HG02798 (cell line): ENCODE measurements around the gene GJA1.
"Not testable (repeated sequence)": the region's sequence is repeated elsewhere in the genome, so short reads cannot be mapped to it uniquely, and the experiment has no call there.

Source experiments
- ATAC-seq: cut with Tn5 transposase; IDR thresholded peaks from one replicate; pipeline ENCODE4 v1.9.1; 2021; ENCODE audit warnings: mild to moderate bottlenecking; ENCODE audit not compliant: unreplicated experiment, poor library complexity

The GJA1 gene

GRCh38 chr6:121436960-121437850 is 1.8 kb downstream of the GJA1 start:
- ATAC-seq = no peak

DNA sequence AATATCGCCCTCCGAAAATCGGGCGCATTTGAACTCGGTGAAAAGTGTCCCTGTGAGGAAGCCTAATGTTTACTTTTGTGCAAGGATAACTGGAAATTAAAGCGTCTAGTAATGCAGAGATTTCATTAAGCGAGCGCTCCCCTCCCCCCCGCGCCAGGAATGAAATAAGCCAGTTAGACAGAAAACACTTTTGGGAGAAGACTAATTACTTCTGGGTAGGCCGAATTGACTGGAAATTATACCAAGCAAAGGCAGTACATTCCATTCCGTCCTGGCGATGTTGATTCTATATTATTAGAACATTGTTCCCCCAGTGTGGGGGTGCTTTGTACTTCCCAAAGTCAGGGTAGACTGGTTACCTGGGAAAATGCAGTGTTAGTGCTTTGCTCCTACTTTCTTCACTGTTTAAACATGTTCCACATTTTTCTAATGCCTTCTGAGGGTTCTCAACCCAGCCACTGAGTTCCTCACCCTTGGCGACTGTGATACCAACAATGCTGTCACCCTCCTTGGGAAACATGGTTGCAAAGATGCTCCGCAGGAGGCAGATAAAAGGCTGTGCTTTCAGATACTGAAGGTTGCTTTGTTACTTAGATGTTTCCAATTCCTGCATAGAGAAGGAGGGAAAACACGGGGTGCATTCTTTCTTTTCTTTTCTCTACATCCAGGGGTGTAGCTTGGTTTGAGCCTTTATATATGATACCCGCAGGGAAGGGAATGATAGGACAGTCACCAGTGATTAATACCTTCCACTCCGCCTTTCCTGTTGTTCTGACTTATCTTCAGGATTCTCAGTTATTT is 2.6 kb downstream of the GJA1 start:
- ATAC-seq = no peak

- no peak for ATAC-seq
Observed at GRCh38 chr6:121438869-121439268, 3.4 kb downstream of the GJA1 start.

DNA sequence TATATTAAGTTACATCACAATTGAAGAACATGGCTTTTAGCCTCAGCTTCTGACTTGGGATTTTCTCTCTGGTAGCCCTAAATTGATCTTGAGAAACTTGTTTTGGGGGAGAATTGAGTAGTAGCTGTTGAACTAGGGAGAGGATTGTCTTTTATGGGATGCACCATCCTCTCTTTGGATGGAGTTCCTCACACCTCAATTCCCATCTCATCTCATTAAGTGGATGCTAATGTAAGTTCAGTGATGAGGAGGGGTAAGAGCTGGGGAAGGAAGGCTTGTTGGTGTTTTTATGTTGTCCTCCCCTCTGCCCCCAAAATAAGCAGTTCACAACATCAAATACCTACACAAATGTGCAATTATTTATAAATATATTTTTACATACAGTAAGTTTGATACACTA is 4.0 kb downstream of the GJA1 start:
- ATAC-seq = no peak

DNA sequence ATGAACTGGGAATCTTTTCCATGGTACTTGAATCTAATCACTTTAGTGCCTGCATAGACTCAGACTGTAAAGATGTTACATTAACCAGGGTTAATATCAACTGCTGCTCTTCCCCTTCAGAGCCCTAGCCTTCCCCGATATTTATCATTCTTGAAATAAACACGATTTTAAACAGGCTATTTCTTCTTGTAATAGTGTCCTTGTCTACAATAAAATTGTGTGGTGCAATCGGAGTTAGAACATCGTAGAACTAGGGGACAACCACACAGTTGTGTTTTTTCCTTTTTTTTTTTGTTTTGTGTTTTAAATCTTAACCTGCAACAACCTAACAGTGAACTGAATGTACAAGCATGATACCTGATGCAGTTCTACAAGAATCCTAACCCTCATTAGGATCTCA is 4.5 kb downstream of the GJA1 start:
- ATAC-seq = no peak

DNA sequence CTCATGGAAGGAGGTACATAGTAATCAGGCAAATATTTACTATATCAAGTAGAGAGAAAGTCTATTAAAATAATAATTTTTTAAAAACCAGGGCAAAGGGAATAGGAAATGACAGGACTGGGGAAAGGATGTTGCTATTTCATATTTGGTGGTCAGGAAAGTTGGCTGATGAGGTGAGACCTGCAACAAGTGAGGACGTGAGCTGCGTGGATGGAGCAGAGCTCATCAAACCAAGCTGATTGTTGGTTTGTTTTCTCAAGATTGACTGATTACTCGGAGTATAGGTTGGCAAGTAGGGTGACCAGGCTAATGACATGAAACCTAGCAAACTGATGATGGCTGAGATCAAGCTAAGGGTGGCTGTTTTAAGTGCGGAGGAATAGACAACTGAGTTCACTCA is 6.0 kb downstream of the GJA1 start:
- ATAC-seq = no peak

DNA sequence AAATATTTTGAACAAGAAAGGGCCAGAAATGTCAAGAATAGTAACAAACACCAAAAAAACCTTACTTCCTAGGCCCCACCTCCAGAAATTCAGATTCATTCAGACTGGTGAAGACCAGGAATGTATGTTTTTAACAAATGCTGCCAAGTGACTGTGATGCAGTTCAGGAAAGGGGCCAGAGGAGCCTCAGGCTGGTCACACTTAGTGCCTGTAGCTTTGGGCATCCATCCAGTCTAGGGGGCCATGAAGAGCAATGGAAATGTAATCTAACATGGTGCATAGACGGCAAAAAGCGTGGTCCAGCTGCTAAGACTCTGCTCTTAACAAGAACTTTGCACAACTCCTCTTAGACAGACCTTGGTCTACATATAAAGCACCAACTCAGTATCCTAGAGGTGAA is 7.1 kb downstream of the GJA1 start:
- no peak for ATAC-seq

DNA sequence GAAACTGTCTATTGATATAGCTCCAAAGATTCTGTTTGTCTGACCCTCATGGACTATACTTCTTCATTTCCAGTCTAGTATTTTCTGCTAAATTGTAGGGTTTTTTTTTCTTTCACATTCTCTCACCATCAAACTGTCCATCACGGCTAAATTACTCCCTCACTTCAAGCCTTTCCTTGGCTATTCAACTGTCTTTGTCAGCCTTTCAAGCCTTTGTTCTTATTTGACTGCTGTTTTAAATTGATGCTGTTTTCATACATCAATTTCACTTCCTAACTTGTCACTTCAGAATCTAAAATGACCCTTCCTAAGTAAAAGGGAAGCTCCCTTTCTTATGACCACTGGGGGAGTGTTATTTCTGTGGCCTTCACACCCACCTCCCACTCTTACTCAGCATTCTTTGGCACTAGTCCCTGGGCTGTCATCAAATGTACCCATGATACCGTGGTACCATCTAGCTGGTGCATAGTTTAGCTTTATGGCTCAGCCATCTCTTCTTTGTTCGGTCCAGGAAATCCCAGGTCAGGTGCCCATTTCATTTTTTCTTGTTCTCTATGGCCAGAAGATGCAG is 8.6 kb downstream of the GJA1 start:
- ATAC-seq = no peak

DNA sequence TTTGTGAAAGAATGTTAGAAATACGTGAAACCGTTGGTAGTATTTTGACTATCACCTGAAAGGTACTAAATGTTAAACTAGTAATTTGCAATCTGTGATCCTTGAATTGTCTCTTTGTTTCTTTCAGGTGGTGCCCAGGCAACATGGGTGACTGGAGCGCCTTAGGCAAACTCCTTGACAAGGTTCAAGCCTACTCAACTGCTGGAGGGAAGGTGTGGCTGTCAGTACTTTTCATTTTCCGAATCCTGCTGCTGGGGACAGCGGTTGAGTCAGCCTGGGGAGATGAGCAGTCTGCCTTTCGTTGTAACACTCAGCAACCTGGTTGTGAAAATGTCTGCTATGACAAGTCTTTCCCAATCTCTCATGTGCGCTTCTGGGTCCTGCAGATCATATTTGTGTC is 11.3 kb downstream of the GJA1 start:
- not testable (repeated sequence) for ATAC-seq

GRCh38 chr6:121447746-121448145 is 12.3 kb downstream of the GJA1 start:
- not testable (repeated sequence) for ATAC-seq

- not testable (repeated sequence) for ATAC-seq
Observed at GRCh38 chr6:121448528-121448927, 13.1 kb downstream of the GJA1 start.

DNA sequence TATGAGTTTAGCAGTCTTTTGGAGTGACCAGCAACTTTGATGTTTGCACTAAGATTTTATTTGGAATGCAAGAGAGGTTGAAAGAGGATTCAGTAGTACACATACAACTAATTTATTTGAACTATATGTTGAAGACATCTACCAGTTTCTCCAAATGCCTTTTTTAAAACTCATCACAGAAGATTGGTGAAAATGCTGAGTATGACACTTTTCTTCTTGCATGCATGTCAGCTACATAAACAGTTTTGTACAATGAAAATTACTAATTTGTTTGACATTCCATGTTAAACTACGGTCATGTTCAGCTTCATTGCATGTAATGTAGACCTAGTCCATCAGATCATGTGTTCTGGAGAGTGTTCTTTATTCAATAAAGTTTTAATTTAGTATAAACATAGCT is 13.9 kb downstream of the GJA1 start:
- no peak for ATAC-seq

DNA sequence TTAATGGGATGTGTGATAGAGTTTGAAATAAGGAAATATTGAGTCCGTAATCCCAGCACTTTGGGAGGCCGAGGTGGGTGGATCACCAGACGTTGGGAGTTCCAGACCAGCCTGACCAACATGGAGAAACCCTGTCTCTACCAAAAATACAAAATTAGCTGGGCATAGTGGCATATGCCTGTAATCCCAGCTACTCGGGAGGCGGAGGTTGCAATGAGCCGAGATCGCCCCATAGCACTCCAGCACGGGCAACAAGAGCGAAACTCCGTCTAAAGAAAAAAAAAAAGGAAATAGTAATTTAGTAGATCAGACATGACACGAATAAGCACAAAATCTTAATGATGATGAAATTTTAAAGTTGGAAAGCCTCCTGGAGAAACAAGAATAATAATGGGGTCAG is 14.8 kb downstream of the GJA1 start:
- ATAC-seq = no peak

DNA sequence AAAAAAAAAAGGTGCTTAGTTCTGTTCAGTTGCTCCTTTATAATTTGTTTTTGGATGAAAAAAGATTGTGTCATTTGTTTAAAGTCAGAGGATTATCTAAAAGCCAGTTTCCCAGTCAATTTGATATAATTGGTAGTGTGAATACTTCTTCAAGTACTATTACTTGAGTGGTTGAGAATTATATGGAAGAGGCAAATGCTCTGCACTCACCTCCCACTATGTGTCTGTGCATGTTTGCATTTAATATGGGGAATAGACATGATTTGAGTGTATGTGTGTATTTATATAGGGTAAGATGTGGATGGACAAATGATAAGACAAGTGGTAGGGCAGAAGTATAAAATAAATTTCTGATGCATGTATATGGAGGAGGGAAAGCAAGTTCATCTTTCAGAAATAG is 15.8 kb downstream of the GJA1 start:
- ATAC-seq = no peak

GRCh38 chr6:121453191-121453590 is 17.7 kb downstream of the GJA1 start:
- ATAC-seq = no peak

DNA sequence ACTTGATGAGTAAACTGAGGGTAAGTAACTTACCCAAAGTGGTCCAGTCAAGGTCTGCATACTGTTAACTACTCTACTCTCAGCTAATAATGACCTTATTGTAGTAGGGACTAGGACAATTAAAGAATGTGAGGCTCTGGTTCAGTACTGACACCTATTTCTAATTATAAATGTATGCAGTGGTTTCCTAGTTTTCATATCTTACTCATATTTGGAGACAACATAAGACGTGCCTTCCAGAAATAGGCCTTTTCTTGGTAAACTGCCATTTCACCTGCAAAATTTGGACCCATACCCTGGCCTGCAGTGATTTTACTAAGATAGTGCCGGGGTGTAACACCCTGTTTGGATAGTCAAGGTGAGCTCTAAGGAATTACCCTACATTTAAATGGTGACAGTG is 24.7 kb downstream of the GJA1 start:
- no peak for ATAC-seq

GRCh38 chr6:121463087-121463486 is 27.6 kb downstream of the GJA1 start:
- ATAC-seq = no peak

DNA sequence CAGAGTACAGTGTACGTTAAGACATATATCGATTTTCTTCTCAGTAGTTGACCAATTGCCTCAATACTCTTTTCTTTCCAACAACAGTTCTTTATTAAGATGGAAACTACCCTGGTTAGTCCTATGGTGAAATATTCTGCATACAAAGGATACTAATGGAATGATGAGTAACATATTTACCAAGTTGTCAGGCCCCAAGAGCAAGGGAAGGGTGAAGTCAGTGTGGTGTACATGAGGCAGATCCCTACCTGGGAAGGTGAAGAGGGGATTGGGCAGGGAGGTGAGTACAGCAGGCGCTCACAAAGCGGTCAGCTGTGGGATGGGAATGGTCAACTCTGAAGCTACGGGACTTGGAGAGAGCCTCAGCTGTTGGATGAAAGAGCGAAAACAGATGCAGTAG is 29.7 kb downstream of the GJA1 start:
- ATAC-seq = no peak

GRCh38 chr6:121479486-121480098 is 44.1 kb downstream of the GJA1 start:
- ATAC-seq = no peak

DNA sequence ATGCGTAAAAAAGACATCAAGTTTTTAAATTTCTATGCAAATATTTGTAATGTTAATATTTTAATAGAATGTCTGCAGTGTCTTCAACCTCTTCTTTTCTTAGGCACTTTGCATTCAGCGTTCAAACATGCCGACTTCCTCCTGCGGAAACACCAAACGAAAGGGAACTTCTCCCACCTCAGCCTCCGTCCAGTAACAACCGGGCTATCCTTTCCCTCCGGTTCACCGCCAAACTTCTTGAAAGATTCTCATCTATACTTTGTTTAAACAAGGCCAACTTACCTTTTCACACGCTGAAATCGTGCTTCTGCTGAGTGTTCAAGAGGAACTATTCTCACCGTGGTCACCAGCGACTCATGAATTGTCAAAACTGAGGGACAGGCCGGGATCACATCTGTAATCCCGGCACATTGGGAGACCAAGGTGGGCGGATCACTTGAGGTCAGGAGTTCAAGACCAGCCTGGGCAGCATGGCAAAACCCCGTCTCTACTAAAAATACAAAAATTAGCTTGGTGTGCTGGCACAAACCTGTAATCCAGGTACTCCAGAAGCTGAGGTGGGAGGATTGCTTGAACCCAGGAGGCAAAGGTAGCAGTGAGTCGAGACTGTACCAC is 44.8 kb downstream of the GJA1 start:
- ATAC-seq = no peak
